ENCODE measurements around the gene FAF2.

- no peak for TF ChIP-seq NKRF (conservative IDR thresholded peaks at IDR 0.05)
- TF ChIP-seq MAX (IDR thresholded peaks at IDR 0.05; ENCODE audit: low read depth, low read length) = no peak
- no peak for TF ChIP-seq SUZ12 (IDR thresholded peaks at IDR 0.05; ENCODE audit: unreplicated experiment)
- TF ChIP-seq RAD51 (IDR thresholded peaks at IDR 0.05) = no peak
- TF ChIP-seq POLR2A (IDR thresholded peaks at IDR 0.05; ENCODE audit: low read depth, low read length) = no peak
- TF ChIP-seq NFYA (IDR thresholded peaks at IDR 0.05; ENCODE audit: borderline replicate concordance, low read depth, low read length) = no peak
- TF ChIP-seq SIN3A (IDR thresholded peaks at IDR 0.05; ENCODE audit: low read depth, low read length) = no peak
- TF ChIP-seq ZNF384 (IDR thresholded peaks at IDR 0.05; ENCODE audit: borderline replicate concordance, low read depth, low read length) = no peak
- TF ChIP-seq EZH2 (IDR thresholded peaks at IDR 0.05; ENCODE audit: borderline replicate concordance, control insufficient read depth, low read depth, low read length) = no peak
- TF ChIP-seq EGR1 (IDR thresholded peaks at IDR 0.05; ENCODE audit: borderline replicate concordance in 1 of 2, low read depth in 2 of 2, low read length in 2 of 2) = no peak
Measured at GRCh38 chr5:176406436-176407052, 41.6 kb upstream of the FAF2 start.

Measured in GM12878 (cell line).